T-helper 2 cell (primary cell): ENCODE measurements around the gene LRRC26.
A peak's percentile ranks its signal among the peaks of the same experiment; 100 is the strongest.

Source experiments
- DNase-seq, 5 experiments: peaks; one replicate each; pipeline versions ENCODE4 v3.0.0 to v3.0.0-alpha.2; 2012 to 2022
- total RNA-seq, 2 donors: gene quantifications; one replicate each; lab custom pipeline; 2026; lab: John Stamatoyannopoulos, UW

LRRC26 gene
- total RNA-seq, result 0.07 to 0.31 reads per million in 2 donors

DNA sequence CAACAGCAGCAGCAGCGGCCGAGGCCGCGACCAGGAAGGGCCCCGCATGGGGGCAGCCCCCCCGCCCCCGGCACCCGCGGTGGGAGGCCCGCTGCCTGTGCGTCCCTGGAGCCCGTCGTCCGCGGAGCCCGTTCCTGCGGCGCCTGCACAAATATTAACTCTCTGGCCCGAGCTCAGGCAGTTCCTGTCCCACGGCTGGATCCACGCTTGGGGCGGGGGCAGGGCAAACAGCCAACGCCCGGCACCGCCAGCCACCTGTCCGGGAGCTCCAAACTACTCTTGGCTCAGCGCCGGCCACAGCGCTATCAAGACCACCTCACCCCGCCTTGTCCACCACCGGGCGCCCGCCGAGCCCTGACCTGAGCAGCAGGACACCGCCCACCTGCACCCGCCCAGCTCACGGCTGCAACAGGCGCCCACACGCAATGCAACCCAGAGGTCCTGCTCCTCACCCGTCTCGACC is at the start of gene LRRC26:
Gene LRRC26, minus strand, starts transcription at position 156 of the 463 bp plus-strand sequence. Its CDS starts 108 bp downstream, at position 48.
- no peak for DNase-seq

DNA sequence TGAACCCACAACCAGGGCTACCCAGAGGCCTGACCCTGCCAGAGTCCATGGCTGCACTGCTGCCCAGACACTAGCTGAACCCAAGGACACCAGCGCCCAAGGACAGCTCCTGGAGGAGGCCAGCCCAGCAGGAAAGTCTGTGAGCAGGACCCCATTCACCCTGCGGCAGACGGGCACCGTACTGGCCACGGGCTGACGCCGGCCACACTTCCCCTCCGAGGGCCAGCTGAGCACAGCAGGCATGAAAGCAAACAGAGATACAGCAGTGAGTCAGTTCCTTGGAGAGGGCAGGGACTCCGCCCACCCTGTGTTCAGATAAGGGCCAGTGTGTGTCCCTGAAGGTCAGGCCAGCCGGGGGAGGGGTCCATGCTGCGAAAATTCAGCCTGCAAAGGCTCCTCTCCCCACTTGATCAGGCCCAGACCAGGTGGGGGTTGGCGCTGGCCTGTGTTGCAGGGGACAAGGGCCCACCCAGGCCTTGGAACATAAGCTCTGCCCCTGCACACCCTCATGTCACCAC is 49.0 kb upstream of the LRRC26 start:
- no peak for DNase-seq

GRCh38 chr9:137218212-137218753 is 48.4 kb upstream of the LRRC26 start:
- DNase-seq, result no peak

- no peak for DNase-seq
Observed at GRCh38 chr9:137217276-137218211, 47.7 kb upstream of the LRRC26 start.

DNA sequence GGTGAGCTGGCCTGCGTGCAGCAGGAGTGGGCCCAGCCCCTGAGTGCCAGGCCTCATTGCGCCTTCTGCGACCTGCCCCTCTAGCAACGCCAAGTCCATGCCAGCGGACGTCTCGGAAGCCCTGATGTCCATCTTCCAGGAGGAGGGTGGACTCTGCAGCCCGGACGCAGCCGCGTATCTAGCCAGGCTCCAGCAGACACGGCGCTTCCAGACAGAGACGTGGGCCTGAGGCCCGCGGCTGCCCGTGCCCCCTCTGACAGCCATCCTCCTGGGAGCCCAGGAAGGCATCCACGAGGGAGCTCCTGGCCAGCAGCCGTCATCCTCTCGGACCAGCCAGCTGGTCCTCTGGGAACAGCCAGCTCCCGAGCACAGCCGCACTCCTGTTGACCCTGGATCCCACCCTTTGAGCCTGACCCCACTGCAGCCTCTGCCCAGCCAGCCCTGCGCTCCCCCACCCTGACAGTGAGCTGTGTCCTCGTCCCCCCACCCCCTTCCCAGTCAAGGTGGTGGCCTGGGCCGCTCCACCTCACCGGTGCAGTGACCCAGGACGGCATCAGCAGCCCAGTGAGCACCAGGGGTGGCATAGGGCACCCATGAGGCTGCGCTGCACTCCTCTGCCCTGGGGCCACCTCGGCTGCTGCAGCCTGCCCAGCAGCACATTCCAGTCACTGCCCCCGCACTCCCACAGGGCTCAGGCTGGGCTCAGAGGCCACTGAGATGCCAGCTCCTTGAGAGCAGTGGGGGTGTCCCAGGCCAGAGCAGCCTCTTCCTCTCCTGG is 46.5 kb upstream of the LRRC26 start:
- DNase-seq, result no peak

DNA sequence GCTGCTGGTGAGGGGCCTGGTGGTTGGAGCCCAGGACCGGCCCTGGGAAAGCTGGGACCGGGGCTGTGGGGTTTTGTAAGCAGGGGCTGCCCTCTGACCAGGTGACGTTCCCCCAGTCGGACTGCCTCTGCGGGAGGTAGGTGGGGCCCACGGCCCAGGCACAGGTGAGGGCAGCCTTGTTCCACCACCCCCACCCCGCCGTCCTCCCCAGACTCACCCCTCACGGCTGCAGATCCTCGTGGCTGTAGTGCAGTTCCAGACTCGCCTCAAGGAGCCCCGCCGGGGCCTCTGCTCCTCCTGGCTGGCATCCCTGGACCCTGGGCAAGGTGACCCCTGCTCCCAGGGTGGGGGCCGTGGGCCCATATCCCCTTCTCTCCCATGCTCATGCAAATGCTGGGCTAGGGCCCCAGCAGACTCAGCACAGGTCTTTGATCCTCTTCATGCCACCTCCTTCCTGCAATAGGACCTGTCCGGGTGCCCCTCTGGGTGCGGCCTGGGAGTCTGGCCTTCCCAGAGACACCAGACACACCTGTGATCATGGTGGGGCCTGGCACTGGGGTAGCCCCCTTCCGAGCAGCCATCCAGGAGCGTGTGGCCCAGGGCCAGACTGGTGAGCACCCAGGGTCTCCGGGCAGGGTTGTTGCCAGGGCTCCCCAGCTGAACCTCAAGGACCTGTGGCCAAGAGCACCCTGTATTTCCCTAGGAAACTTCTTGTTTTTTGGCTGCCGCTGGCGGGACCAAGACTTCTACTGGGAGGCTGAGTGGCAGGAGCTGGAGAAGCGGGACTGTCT is 45.5 kb upstream of the LRRC26 start:
- no peak for DNase-seq

DNA sequence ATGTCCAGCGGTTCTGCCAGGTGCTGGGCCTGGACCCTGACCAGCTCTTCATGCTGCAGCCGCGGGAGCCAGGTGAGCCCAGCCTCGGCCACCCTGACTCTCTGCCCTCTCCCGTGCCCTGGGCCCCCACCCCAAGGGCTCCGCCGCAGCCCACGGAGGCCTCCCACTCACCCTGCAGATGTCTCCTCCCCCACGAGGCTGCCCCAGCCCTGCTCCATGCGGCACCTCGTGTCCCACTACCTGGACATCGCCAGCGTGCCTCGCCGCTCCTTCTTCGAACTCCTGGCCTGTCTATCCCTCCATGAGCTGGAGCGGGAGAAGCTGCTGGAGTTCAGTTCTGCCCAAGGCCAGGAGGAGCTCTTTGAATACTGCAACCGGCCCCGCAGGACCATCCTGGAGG is 44.8 kb upstream of the LRRC26 start:
- no peak for DNase-seq

DNA sequence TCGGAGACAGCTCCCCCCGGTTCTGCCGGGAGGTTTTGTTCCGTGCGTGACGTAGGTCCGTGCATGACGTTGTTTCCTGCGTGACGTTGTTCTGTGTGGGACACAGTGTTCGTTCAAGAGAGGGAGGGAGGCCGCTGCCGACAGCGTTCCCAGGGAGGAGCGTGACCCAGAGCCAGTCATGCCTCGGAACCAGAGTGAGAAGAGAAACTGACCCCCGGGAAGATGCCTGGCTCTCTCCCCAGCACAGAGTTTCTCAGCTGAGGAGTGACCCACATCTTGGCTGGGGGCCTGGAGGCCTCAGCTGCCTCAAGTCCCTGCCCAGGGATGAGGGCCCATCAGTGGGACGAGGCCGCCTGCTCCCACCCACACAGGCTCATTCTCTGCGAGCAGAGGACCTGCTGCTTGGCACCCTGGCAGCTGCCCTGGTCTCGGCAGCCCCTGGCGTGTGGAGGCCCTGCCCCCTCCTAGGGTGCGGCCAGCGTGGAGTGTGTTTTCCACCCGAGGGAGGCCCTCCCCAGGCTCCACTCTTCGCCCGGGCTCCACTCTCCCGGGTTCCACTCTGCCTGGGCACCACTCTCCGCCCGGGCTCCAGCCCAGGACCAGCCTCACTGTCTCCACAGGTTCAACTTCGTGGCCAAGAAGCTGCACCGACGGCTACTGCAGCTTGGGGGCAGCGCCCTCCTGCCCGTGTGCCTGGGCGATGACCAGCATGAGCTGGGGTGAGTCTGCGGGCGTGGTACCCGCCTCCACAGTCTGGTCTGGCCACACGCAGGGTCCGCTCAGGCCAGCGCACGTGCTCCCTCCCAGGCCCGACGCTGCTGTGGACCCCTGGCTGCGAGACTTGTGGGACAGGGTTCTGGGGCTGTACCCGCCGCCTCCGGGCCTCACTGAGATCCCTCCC is 43.6 kb upstream of the LRRC26 start:
- DNase-seq, result no peak

DNA sequence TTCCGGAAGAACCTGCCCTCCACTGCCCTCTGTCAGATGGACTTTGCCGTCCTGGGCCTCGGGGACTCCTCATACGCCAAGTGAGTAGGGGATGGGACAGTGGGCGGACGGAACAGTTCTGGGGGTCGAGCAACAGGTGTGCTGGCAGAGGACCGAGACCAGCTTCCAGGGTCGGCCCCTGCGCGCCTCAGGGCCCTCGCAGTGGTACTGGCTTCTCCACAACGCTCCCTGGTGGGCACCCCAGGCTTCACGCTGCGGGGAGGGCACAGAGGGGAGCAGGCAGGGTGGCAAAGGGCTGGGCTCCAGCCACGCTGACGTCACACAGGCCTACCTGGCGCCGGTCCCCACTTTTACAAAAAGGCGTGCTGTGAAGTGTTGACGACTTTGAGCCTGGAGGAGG is 42.7 kb upstream of the LRRC26 start:
- no peak for DNase-seq

DNA sequence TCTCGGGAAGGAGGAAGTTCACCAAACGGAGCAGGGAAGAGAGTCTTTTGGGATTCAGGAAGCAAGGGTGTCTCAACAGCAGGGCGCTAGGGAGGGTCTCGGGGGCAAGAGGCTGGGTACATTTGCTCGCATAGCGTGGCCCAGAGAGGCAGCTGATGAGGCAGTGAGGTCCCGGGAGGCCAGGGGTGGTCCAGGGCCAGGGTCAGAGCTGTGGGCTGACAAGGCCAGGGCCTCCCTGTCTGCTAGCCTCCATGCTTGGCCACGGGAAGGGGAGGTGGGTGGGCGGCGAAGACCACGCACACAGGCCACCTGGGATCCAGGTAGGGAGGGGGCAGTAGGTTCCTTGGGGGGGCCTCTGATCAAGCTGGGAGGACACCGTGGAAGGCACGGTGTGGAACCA is 41.7 kb upstream of the LRRC26 start:
- DNase-seq, result no peak

DNA sequence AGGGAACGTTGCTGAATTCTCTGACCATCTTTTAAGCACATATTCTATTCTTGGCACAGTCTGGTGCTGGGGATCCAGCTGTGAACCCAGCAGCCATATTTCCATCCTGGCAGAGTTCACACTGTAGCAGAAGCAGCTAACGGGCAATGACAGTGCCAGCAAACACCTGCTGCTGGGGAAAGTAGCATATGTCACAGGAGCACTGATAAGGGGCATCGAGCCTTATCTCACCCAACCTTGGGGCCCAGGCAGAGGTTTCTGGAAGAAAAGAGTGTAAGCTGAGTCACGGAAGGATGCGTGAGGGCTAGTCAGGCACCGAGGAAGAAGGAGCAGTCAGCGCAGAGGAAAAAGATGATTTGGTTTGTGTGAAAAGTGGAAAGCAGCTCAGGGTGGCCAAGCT is 36.8 kb upstream of the LRRC26 start:
- DNase-seq, result no peak

GRCh38 chr9:137205126-137206069 is 35.5 kb upstream of the LRRC26 start, which contains the start of the genes NDOR1 and TMEM203:
Gene NDOR1 (plus strand): TSS chr9:137205700. CDS start chr9:137205778, 78 bp downstream.
Gene TMEM203 (minus strand): TSS chr9:137205648. CDS start chr9:137205414, 234 bp downstream.
- DNase-seq, result peak; percentile 84 to 92 (median 91)

DNA sequence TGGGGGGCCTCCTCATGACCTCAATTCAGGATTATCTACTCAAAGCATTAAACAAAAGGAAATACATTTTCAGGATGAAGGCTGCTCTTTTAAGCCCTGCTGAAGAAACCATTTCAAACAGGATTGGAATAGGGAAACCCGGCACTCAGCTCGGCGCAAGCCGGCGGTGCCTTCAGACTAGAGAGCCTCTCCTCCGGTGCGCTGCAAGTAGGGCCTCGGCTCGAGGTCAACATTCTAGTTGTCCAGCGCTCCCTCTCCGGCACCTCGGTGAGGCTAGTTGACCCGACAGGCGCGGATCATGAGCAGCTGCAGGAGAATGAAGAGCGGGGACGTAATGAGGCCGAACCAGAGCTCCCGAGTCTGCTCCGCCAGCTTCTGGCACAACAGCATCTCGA is 34.9 kb upstream of the LRRC26 start:
- DNase-seq, result no peak

DNA sequence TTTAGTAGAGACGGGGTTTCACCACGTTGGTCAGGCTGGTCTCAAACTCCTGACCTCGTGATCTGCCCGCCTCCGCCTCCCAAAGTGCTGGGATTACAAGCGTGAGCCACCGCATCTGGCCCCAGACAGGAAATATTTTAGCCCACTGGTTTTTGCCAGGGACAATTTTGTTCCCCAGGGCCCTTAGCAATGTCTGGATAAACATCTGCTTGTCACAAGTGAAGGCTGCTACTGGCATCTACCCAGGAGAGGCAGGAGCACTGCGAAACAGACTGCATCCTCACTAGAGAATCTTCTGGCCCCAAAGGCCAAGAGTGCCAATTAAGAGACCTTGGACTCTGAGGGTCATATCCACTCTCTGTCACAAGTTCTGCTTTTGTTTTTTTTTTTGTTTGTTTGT is 33.1 kb upstream of the LRRC26 start:
- no peak for DNase-seq

DNA sequence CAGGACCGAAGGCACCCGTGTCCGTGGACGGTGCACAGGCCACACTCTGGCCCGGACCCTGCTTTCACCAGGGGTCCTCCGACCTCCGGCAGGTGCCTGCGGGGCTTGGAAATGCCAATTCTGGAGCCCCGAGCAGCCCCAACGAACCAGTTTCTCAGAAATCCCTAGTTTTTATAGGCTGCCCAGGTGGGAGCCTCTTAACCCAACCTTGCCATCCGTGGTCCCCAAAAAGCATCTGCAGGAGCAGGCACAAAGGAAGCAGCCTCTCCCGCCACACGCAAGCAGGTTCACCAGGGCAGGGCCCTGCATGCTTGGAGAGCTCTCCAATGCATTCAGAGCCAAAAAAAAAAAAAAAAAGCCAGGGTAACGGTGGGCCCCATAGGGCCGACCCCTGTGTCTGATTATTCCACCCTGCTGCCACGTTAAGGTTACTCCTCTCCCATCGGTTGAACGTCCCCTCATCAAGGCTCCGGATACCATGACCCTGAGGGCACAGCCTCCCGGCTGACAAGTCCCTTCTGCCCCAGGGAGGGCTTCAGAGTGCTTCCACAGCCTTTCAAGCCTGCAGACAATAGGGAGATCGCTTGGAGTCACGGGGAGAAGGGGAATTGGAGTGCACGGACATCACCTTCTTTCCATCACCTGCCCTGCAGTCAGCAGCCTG is 31.5 kb upstream of the LRRC26 start:
- no peak for DNase-seq

DNA sequence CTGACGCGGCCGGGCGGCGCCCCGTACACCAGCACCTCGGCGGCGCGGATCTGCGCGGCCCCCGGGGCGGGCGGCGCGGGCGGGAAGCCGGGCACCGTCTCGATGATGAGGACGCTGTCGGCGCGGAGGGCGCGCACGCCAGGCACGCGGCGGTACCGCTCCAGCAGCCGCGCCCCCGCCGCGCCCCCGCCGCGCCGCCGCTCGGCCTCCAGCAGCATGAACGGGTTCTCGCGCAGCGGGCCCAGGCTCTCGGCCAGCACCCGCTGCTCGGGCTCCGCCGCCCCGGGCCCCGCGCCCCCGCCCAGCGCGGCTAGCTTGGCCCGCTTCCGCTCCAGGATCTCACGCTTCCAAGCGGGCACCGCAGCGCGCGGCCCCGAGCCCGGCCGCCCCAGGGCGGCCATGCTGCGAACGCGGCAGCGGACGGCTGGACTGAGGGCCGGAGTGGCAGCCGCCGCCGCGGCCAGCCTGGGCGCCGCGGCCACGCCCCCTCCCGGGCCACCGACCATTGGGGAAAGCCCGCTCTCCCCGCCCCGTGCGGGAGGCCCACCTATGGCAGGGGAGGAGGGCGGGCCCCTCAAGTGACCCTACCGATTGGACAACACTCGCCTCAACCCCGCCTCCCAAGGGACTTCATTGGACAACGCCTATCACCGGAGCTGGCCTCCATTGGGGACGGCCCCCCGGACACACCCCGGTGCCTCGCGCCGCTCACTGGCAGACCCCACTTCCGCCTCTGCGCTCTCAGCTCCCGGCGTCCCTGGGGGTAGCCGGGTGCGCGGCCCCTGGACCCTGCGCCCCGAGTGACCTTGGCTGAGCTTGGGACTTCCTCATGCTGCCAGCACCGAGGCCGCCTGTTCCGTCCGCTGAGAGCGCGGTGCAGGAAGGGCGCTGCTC is 30.7 kb upstream of the LRRC26 start, which contains the start of gene TPRN:
Gene TPRN, minus strand, starts transcription at position 431 of the 894 bp plus-strand sequence. Its CDS starts 30 bp downstream, at position 401.
- DNase-seq, result peak; percentile 94 to 99 (median 98)

- no peak for DNase-seq
Observed at GRCh38 chr9:137199411-137200121, 29.7 kb upstream of the LRRC26 start.
